ENCODE results near the gene TMEM131L.
A peak's percentile ranks its signal among the peaks of the same experiment; 100 is the strongest.
"Not testable (repeated sequence)": the region's sequence is repeated elsewhere in the genome, so short reads cannot be mapped to it uniquely, and the experiment has no call there.

The TMEM131L gene

GRCh38 chr4:153652051-153652784, 186.1 kb downstream of the TMEM131L start:
- WGBS, 2 experiments (ENCODE audit: insufficient coverage in 2 of 2) = 79 to 87% methylated on average over 9 to 10 of the region's 11 CpGs
- H3K9me3 ChIP-seq (ENCODE audit: control insufficient read depth, low read length) = peaks cover 9% of the 10 kb centered on the region
- no peak overlapping the region for H3K4me3 ChIP-seq (ENCODE audit: extremely low read depth, insufficient read depth, low read length, poor library complexity, severe bottlenecking)
- no peaks in the 10 kb centered on the region for H3K4me1 ChIP-seq (ENCODE audit: control insufficient read depth, insufficient read depth, low read length, poor library complexity, severe bottlenecking)
- H3K36me3 ChIP-seq (ENCODE audit: control insufficient read depth, insufficient read depth, low read length) = no peaks in the 10 kb centered on the region
- H3K27ac ChIP-seq (ENCODE audit: low read depth, low read length, severe bottlenecking) = no peak overlapping the region

- Histone ChIP-seq H3K36me3 (ENCODE audit: control insufficient read depth, insufficient read depth, low read length) (no peaks in the 10 kb centered on the region), H3K4me1 (ENCODE audit: control insufficient read depth, insufficient read depth, low read length, poor library complexity, severe bottlenecking) (no peaks in the 10 kb centered on the region), H3K9me3 (ENCODE audit: control insufficient read depth, low read length) (peaks cover 9% of the 10 kb centered on the region), H3K4me3 (ENCODE audit: extremely low read depth, insufficient read depth, low read length, poor library complexity, severe bottlenecking) (no peak overlapping the region), H3K27ac (ENCODE audit: low read depth, low read length, severe bottlenecking) (peak overlapping the region; percentile 12)
- 64 to 67% methylated on average over 3 of the region's 4 CpGs for WGBS, 2 experiments (ENCODE audit: insufficient coverage in 2 of 2)
Measured at GRCh38 chr4:153655002-153655541, 188.9 kb downstream of the TMEM131L start.

- Histone ChIP-seq H3K9me3 (ENCODE audit: control insufficient read depth, low read length) (peaks cover 9% of the 10 kb centered on the region), H3K27ac (ENCODE audit: low read depth, low read length, severe bottlenecking) (no peak overlapping the region), H3K4me1 (ENCODE audit: control insufficient read depth, insufficient read depth, low read length, poor library complexity, severe bottlenecking) (no peaks in the 10 kb centered on the region), H3K36me3 (ENCODE audit: control insufficient read depth, insufficient read depth, low read length) (no peaks in the 10 kb centered on the region), H3K4me3 (ENCODE audit: extremely low read depth, insufficient read depth, low read length, poor library complexity, severe bottlenecking) (no peak overlapping the region)
- WGBS, 2 experiments (ENCODE audit: insufficient coverage in 2 of 2) = 91 to 95% methylated on average over 3 to 4 of the region's 4 CpGs
Measured at GRCh38 chr4:153655928-153656327, 189.8 kb downstream of the TMEM131L start.

- peaks cover 5% of the 10 kb centered on the region for H3K9me3 ChIP-seq (ENCODE audit: control insufficient read depth, low read length)
- no peak overlapping the region for H3K4me3 ChIP-seq (ENCODE audit: extremely low read depth, insufficient read depth, low read length, poor library complexity, severe bottlenecking)
- H3K27ac ChIP-seq (ENCODE audit: low read depth, low read length, severe bottlenecking) = no peak overlapping the region
- WGBS, 2 experiments (ENCODE audit: insufficient coverage in 2 of 2) = 100% methylated on average over 1 of the region's 6 CpGs; no CpG with 5 or more reads in 1 of the 2 experiments
- H3K36me3 ChIP-seq (ENCODE audit: control insufficient read depth, insufficient read depth, low read length) = no peaks in the 10 kb centered on the region
- H3K4me1 ChIP-seq (ENCODE audit: control insufficient read depth, insufficient read depth, low read length, poor library complexity, severe bottlenecking) = no peaks in the 10 kb centered on the region
Measured at GRCh38 chr4:153661215-153661822, 195.2 kb downstream of the TMEM131L start.

- H3K36me3 ChIP-seq (ENCODE audit: control insufficient read depth, insufficient read depth, low read length) = no peaks in the 10 kb centered on the region
- H3K27ac ChIP-seq (ENCODE audit: low read depth, low read length, severe bottlenecking) = no peak overlapping the region
- H3K4me1 ChIP-seq (ENCODE audit: control insufficient read depth, insufficient read depth, low read length, poor library complexity, severe bottlenecking) = no peaks in the 10 kb centered on the region
- H3K4me3 ChIP-seq (ENCODE audit: extremely low read depth, insufficient read depth, low read length, poor library complexity, severe bottlenecking) = no peak overlapping the region
- WGBS, 2 experiments (ENCODE audit: insufficient coverage in 2 of 2) = 80 to 100% methylated on average over 1 of the region's 1 CpG
- peaks cover 5% of the 10 kb centered on the region for H3K9me3 ChIP-seq (ENCODE audit: control insufficient read depth, low read length)
Measured at GRCh38 chr4:153661908-153662307, 195.7 kb downstream of the TMEM131L start.

- Histone ChIP-seq H3K9me3 (ENCODE audit: control insufficient read depth, low read length) (peaks cover 5% of the 10 kb centered on the region), H3K36me3 (ENCODE audit: control insufficient read depth, insufficient read depth, low read length) (no peaks in the 10 kb centered on the region), H3K4me3 (ENCODE audit: extremely low read depth, insufficient read depth, low read length, poor library complexity, severe bottlenecking) (no peak overlapping the region), H3K4me1 (ENCODE audit: control insufficient read depth, insufficient read depth, low read length, poor library complexity, severe bottlenecking) (no peaks in the 10 kb centered on the region), H3K27ac (ENCODE audit: low read depth, low read length, severe bottlenecking) (no peak overlapping the region)
- 80 to 100% methylated on average over 1 of the region's 1 CpG for WGBS, 2 experiments (ENCODE audit: insufficient coverage in 2 of 2)
Measured at GRCh38 chr4:153663667-153664066, 197.5 kb downstream of the TMEM131L start.

- not testable (repeated sequence) for H3K27ac ChIP-seq (ENCODE audit: low read depth, low read length, severe bottlenecking); H3K4me1 ChIP-seq (ENCODE audit: control insufficient read depth, insufficient read depth, low read length, poor library complexity, severe bottlenecking); H3K4me3 ChIP-seq (ENCODE audit: extremely low read depth, insufficient read depth, low read length, poor library complexity, severe bottlenecking); H3K9me3 ChIP-seq (ENCODE audit: control insufficient read depth, low read length); H3K36me3 ChIP-seq (ENCODE audit: control insufficient read depth, insufficient read depth, low read length)
- 67% methylated on average over 1 of the region's 1 CpG; no CpG with 5 or more reads in 1 of the 2 experiments for WGBS, 2 experiments (ENCODE audit: insufficient coverage in 2 of 2)
Measured at GRCh38 chr4:153666505-153666904, 200.3 kb downstream of the TMEM131L start.

- 80 to 94% methylated on average over 1 to 2 of the region's 2 CpGs for WGBS, 2 experiments (ENCODE audit: insufficient coverage in 2 of 2)
- no peaks in the 10 kb centered on the region for H3K36me3 ChIP-seq (ENCODE audit: control insufficient read depth, insufficient read depth, low read length)
- no peak overlapping the region for H3K27ac ChIP-seq (ENCODE audit: low read depth, low read length, severe bottlenecking)
- no peaks in the 10 kb centered on the region for H3K9me3 ChIP-seq (ENCODE audit: control insufficient read depth, low read length)
- H3K4me1 ChIP-seq (ENCODE audit: control insufficient read depth, insufficient read depth, low read length, poor library complexity, severe bottlenecking) = no peaks in the 10 kb centered on the region
- H3K4me3 ChIP-seq (ENCODE audit: extremely low read depth, insufficient read depth, low read length, poor library complexity, severe bottlenecking) = no peak overlapping the region
Measured at GRCh38 chr4:153668647-153669046, 202.5 kb downstream of the TMEM131L start.

- Histone ChIP-seq H3K36me3 (ENCODE audit: control insufficient read depth, insufficient read depth, low read length) (no peaks in the 10 kb centered on the region), H3K4me3 (ENCODE audit: extremely low read depth, insufficient read depth, low read length, poor library complexity, severe bottlenecking) (no peak overlapping the region), H3K9me3 (ENCODE audit: control insufficient read depth, low read length) (no peaks in the 10 kb centered on the region), H3K27ac (ENCODE audit: low read depth, low read length, severe bottlenecking) (no peak overlapping the region), H3K4me1 (ENCODE audit: control insufficient read depth, insufficient read depth, low read length, poor library complexity, severe bottlenecking) (no peaks in the 10 kb centered on the region)
- 100% methylated on average over 1 of the region's 3 CpGs; no CpG with 5 or more reads in 1 of the 2 experiments for WGBS, 2 experiments (ENCODE audit: insufficient coverage in 2 of 2)
Measured at GRCh38 chr4:153669838-153670237, 203.7 kb downstream of the TMEM131L start.

- Histone ChIP-seq H3K27ac (ENCODE audit: low read depth, low read length, severe bottlenecking) (no peak overlapping the region), H3K4me3 (ENCODE audit: extremely low read depth, insufficient read depth, low read length, poor library complexity, severe bottlenecking) (no peak overlapping the region), H3K36me3 (ENCODE audit: control insufficient read depth, insufficient read depth, low read length) (no peaks in the 10 kb centered on the region), H3K4me1 (ENCODE audit: control insufficient read depth, insufficient read depth, low read length, poor library complexity, severe bottlenecking) (no peaks in the 10 kb centered on the region), H3K9me3 (ENCODE audit: control insufficient read depth, low read length) (no peaks in the 10 kb centered on the region)
- 80% methylated on average over 2 of the region's 5 CpGs; no CpG with 5 or more reads in 1 of the 2 experiments for WGBS, 2 experiments (ENCODE audit: insufficient coverage in 2 of 2)
Measured at GRCh38 chr4:153676486-153676885, 210.3 kb downstream of the TMEM131L start.

GRCh38 chr4:153676984-153677383, 210.8 kb downstream of the TMEM131L start:
- no peak overlapping the region for H3K27ac ChIP-seq (ENCODE audit: low read depth, low read length, severe bottlenecking)
- H3K9me3 ChIP-seq (ENCODE audit: control insufficient read depth, low read length) = no peaks in the 10 kb centered on the region
- no peaks in the 10 kb centered on the region for H3K4me1 ChIP-seq (ENCODE audit: control insufficient read depth, insufficient read depth, low read length, poor library complexity, severe bottlenecking)
- WGBS, 2 experiments (ENCODE audit: insufficient coverage in 2 of 2) = no CpG with 5 or more reads among the region's 1 CpG
- H3K36me3 ChIP-seq (ENCODE audit: control insufficient read depth, insufficient read depth, low read length) = no peaks in the 10 kb centered on the region
- H3K4me3 ChIP-seq (ENCODE audit: extremely low read depth, insufficient read depth, low read length, poor library complexity, severe bottlenecking) = no peak overlapping the region

Measured in mesodermal cell (in vitro differentiated cells).